WTC11 (cell line): ENCODE results near the gene MTA1. TPM values are rescaled to one million over a fixed set of nuclear protein-coding genes. Genes with fewer than 3 reads are reported as not detected.

Experiments used
- ATAC-seq: fragments of 200-7000 bp; cut with Tn5 transposase; 2 replicates; pipeline ENCODE4 v1.10.0; 2021; ENCODE audit warnings: mild to moderate bottlenecking, moderate library complexity
- CTCF ChIA-PET: fragments of 300-600 bp; sonication (Branson Sonifier 250); formaldehyde crosslinking; loops from one replicate; lab custom pipeline; 2021; ENCODE audit warnings: antibody characterized with exemption; lab: Charles Lee
- POLR2A ChIA-PET: fragments of 350-600 bp; sonication (Branson Sonifier 250); formaldehyde crosslinking; loops from one replicate; lab custom pipeline; 2021; ENCODE audit warnings: antibody characterized with exemption; lab: Charles Lee
- DNase-seq: peaks from one replicate; pipeline ENCODE4 v3.0.0; 2021; ENCODE audit warnings: low spot score
- H3K27ac Mint-ChIP-seq: 2 replicates; pipeline ENCODE4 v1.8.0; 2021; ENCODE audit warnings: mixed read lengths
- H3K27me3 Mint-ChIP-seq: 2 replicates; pipeline ENCODE4 v1.8.0; 2021; ENCODE audit warnings: low read depth, mild to moderate bottlenecking, moderate library complexity, mixed read lengths
- H3K36me3 Mint-ChIP-seq: 2 replicates; pipeline ENCODE4 v1.8.0; 2021; ENCODE audit warnings: mixed read lengths
- H3K4me1 Mint-ChIP-seq: 2 replicates; pipeline ENCODE4 v1.8.0; 2022; ENCODE audit warnings: mixed read lengths
- H3K4me3 Mint-ChIP-seq: 2 replicates; pipeline ENCODE4 v1.8.0; 2021; ENCODE audit warnings: mild to moderate bottlenecking, moderate library complexity, mixed read lengths
- H3K9me3 Mint-ChIP-seq: 2 replicates; pipeline ENCODE4 v1.8.0; 2021; ENCODE audit warnings: mixed read lengths
- AR ChIP-seq: fragments of 250-450 bp; sonication (Bioruptor Pico); IDR thresholded peaks from 2 replicates; pipeline ENCODE4 v1.9.0; 2021; ENCODE audit warnings: mild to moderate bottlenecking
- E2F4 ChIP-seq: sonication (generic); formaldehyde crosslinking; IDR thresholded peaks from 2 replicates; pipeline ENCODE4 v1.8.1; 2022; ENCODE audit warnings: low read depth, mild to moderate bottlenecking, moderate library complexity, missing genetic modification reagents, borderline replicate concordance
- ELF4 ChIP-seq: sonication (generic); formaldehyde crosslinking; IDR thresholded peaks from 2 replicates; pipeline ENCODE4 v1.8.1; 2022; ENCODE audit warnings: low read depth, mild to moderate bottlenecking, moderate library complexity, missing genetic modification reagents
- ERG ChIP-seq: fragments of 250-450 bp; sonication (Bioruptor Pico); IDR thresholded peaks from 2 replicates; pipeline ENCODE4 v1.8.0; 2021; ENCODE audit warnings: mild to moderate bottlenecking
- ETV6 ChIP-seq: sonication (generic); formaldehyde crosslinking; IDR thresholded peaks from 2 replicates; pipeline ENCODE4 v1.8.1; 2022; ENCODE audit warnings: mild to moderate bottlenecking, missing genetic modification reagents
- FOXJ3 ChIP-seq: sonication (generic); formaldehyde crosslinking; IDR thresholded peaks from 2 replicates; pipeline ENCODE4 v1.9.0; 2021; ENCODE audit warnings: missing genetic modification reagents, mild to moderate bottlenecking, borderline replicate concordance
- JUN ChIP-seq: sonication (generic); formaldehyde crosslinking; IDR thresholded peaks from 2 replicates; pipeline ENCODE4 v1.8.0; 2023; ENCODE audit warnings: mild to moderate bottlenecking, missing genetic modification reagents
- KAT7 ChIP-seq: sonication (generic); formaldehyde crosslinking; IDR thresholded peaks from 2 replicates; pipeline ENCODE4 v1.8.1; 2023; ENCODE audit warnings: missing genetic modification reagents, mild to moderate bottlenecking, borderline replicate concordance
- MLX ChIP-seq: sonication (generic); formaldehyde crosslinking; IDR thresholded peaks from 2 replicates; pipeline ENCODE4 v1.8.1; 2023; ENCODE audit warnings: mild to moderate bottlenecking, missing genetic modification reagents, moderate library complexity
- MXD4 ChIP-seq: fragments of 250-450 bp; sonication (Bioruptor Pico); IDR thresholded peaks from 2 replicates; pipeline ENCODE4 v1.8.0; 2021; ENCODE audit warnings: mild to moderate bottlenecking, moderate library complexity, borderline replicate concordance
- NFATC4 ChIP-seq: fragments of 250-450 bp; sonication (Bioruptor Pico); IDR thresholded peaks from 2 replicates; pipeline ENCODE4 v1.9.0; 2021; ENCODE audit warnings: mild to moderate bottlenecking
- NR1H2 ChIP-seq: sonication (generic); formaldehyde crosslinking; IDR thresholded peaks from 2 replicates; pipeline ENCODE4 v1.9.0; 2021; ENCODE audit warnings: mild to moderate bottlenecking, moderate library complexity, missing genetic modification reagents
- SMAD4 ChIP-seq: sonication (generic); formaldehyde crosslinking; IDR thresholded peaks from 2 replicates; pipeline ENCODE4 v1.8.0; 2022; ENCODE audit warnings: mild to moderate bottlenecking, missing genetic modification reagents
- SOX15 ChIP-seq: fragments of 250-450 bp; sonication (Bioruptor Pico); IDR thresholded peaks from 2 replicates; pipeline ENCODE4 v1.9.0; 2021; ENCODE audit warnings: mild to moderate bottlenecking
- STAT6 ChIP-seq: sonication (generic); formaldehyde crosslinking; conservative IDR thresholded peaks from 2 replicates; pipeline ENCODE4 v1.8.1; 2023; ENCODE audit warnings: mild to moderate bottlenecking, low read depth, missing genetic modification reagents, moderate library complexity
- ZBTB21 ChIP-seq: sonication (generic); formaldehyde crosslinking; IDR thresholded peaks from 2 replicates; pipeline ENCODE4 v1.8.1; 2023; ENCODE audit warnings: mild to moderate bottlenecking, missing genetic modification reagents, borderline replicate concordance
- ZMAT4 ChIP-seq: fragments of 250-450 bp; sonication (Bioruptor Pico); IDR thresholded peaks from 2 replicates; pipeline ENCODE4 v1.9.0; 2021; ENCODE audit warnings: mild to moderate bottlenecking
- ZNF263 ChIP-seq: sonication (generic); formaldehyde crosslinking; IDR thresholded peaks from 2 replicates; pipeline ENCODE4 v1.8.1; 2022; ENCODE audit warnings: low read depth, mild to moderate bottlenecking, moderate library complexity, missing genetic modification reagents
- total RNA-seq: library from RNA; stranded (reverse); gene quantifications from 3 replicates; pipeline ENCODE4 v1.2.3, GENCODE V29; 2021
- TF ChIP-seq, protein P1 (sequence below): sonication (generic); formaldehyde crosslinking; IDR thresholded peaks from 2 replicates; pipeline ENCODE4 v1.8.1; 2023; ENCODE audit warnings: mild to moderate bottlenecking, missing genetic modification reagents
- TF ChIP-seq, protein P2 (sequence below): fragments of 250-450 bp; sonication (Bioruptor Pico); IDR thresholded peaks from 2 replicates; pipeline ENCODE4 v1.9.0; 2021; ENCODE audit warnings: moderate library complexity, mild to moderate bottlenecking, inconsistent platforms, borderline replicate concordance
- TF ChIP-seq, protein P3 (sequence below): sonication (generic); formaldehyde crosslinking; IDR thresholded peaks from 2 replicates; pipeline ENCODE4 v1.8.0; 2022; ENCODE audit warnings: mild to moderate bottlenecking, missing genetic modification reagents
- TF ChIP-seq, protein P4 (sequence below): sonication (generic); formaldehyde crosslinking; IDR thresholded peaks from 2 replicates; pipeline ENCODE4 v1.8.1; 2022; ENCODE audit warnings: mild to moderate bottlenecking, moderate library complexity, missing genetic modification reagents

Gene MTA1
- total RNA-seq, 1 experiment from 2014 or later, result 279 TPM

DNA sequence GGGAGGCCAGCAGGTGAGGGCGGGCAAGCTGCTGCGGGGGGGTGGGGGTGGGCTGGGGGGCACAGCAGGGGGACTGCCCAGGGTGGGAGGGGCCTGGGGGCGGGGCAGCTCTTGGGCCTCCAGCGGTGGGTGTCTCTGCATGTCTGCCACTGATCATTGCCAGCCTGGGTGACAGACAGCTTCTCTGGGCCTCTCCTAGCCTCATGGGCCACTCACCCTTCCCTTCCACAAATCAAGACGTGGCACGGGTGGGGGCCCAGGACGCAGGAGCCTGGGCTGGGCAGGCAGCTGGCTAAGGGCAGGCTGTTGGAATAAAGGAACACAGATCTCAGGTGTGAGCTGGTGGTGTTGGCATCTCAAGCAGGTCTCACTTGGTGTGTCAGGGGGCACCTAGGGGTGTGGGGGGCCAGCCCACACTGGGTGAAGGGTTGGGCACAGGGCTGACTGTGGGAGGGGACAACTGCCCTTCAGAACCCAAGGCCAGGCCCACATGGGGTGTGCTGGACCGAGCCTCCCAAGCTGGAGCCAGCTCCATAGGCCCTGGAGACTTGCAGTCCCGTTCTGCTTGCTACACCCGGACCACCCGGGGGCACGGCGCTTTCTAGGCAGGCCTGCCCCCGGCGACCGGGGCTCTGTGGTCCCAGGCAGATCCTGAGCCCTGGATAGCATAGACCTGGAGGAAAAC is 74.4 kb downstream of the MTA1 start (continued):
- TF ChIP-seq MLX (CRISPR knock-in tag), result no peak
- TF ChIP-seq, protein P1, sequence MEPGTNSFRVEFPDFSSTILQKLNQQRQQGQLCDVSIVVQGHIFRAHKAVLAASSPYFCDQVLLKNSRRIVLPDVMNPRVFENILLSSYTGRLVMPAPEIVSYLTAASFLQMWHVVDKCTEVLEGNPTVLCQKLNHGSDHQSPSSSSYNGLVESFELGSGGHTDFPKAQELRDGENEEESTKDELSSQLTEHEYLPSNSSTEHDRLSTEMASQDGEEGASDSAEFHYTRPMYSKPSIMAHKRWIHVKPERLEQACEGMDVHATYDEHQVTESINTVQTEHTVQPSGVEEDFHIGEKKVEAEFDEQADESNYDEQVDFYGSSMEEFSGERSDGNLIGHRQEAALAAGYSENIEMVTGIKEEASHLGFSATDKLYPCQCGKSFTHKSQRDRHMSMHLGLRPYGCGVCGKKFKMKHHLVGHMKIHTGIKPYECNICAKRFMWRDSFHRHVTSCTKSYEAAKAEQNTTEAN, result no peak

DNA sequence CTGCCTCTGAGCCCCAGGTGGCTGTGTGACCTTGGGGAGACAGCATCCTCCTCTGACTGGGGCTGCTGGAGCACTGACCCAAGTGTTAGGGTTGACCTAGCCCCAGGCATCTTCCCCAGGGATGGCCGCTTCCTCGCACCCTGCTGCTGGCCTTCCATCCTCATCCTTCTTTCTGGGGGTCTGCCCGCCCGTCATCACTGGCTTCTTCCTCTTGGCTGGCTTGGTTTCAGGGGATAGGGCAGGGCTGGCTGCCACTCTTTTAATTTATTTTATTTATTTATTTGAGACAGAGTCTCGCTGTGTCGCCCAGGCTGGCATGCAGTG is 74.9 kb downstream of the MTA1 start:
- no peak for DNase-seq
- POLR2A ChIA-PET, result no interaction called here
- Mint-ChIP-seq H3K27ac (no peak overlapping the region), H3K4me3 (no peak overlapping the region), H3K4me1 (peaks cover under 1% of the 10 kb centered on the region), H3K27me3 (peaks cover 3% of the 10 kb centered on the region), H3K36me3 (no peaks in the 10 kb centered on the region), H3K9me3 (no peaks in the 10 kb centered on the region)
- CTCF ChIA-PET, result no interaction called here
- TF ChIP-seq JUN (no peak), ERG (CRISPR knock-in tag) (no peak), ZBTB21 (CRISPR knock-in tag) (no peak), ZMAT4 (CRISPR knock-in tag) (no peak), SOX15 (no peak), ETV6 (CRISPR knock-in tag) (no peak), NR1H2 (no peak), MXD4 (no peak), FOXJ3 (no peak), KAT7 (CRISPR knock-in tag) (no peak), ELF4 (CRISPR knock-in tag) (no peak), ZNF263 (CRISPR knock-in tag) (no peak), E2F4 (CRISPR knock-in tag) (no peak), AR (no peak), STAT6 (CRISPR knock-in tag) (no peak), SMAD4 (CRISPR knock-in tag) (no peak), NFATC4 (CRISPR knock-in tag) (no peak)
- TF ChIP-seq, protein P2, sequence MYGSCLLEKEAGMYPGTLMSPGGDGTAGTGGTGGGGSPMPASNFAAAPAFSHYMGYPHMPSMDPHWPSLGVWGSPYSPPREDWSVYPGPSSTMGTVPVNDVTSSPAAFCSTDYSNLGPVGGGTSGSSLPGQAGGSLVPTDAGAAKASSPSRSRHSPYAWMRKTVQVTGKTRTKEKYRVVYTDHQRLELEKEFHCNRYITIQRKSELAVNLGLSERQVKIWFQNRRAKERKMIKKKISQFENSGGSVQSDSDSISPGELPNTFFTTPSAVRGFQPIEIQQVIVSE (CRISPR knock-in tag), result no peak
- TF ChIP-seq, protein P3, sequence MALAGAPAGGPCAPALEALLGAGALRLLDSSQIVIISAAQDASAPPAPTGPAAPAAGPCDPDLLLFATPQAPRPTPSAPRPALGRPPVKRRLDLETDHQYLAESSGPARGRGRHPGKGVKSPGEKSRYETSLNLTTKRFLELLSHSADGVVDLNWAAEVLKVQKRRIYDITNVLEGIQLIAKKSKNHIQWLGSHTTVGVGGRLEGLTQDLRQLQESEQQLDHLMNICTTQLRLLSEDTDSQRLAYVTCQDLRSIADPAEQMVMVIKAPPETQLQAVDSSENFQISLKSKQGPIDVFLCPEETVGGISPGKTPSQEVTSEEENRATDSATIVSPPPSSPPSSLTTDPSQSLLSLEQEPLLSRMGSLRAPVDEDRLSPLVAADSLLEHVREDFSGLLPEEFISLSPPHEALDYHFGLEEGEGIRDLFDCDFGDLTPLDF (CRISPR knock-in tag), result no peak
- TF ChIP-seq, protein P4, sequence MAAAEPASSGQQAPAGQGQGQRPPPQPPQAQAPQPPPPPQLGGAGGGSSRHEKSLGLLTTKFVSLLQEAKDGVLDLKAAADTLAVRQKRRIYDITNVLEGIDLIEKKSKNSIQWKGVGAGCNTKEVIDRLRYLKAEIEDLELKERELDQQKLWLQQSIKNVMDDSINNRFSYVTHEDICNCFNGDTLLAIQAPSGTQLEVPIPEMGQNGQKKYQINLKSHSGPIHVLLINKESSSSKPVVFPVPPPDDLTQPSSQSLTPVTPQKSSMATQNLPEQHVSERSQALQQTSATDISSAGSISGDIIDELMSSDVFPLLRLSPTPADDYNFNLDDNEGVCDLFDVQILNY (CRISPR knock-in tag), result no peak
- ATAC-seq, result no peak
